NCI-H1105 (cell line): ENCODE measurements around the gene GPR55.
"Not testable (repeated sequence)": the region's sequence is repeated elsewhere in the genome, so short reads cannot be mapped to it uniquely, and the experiment has no call there.

Source experiments
- DNase-seq: peaks from one replicate; lab custom pipeline; 2025; lab: John Stamatoyannopoulos, UW

Gene GPR55

DNA sequence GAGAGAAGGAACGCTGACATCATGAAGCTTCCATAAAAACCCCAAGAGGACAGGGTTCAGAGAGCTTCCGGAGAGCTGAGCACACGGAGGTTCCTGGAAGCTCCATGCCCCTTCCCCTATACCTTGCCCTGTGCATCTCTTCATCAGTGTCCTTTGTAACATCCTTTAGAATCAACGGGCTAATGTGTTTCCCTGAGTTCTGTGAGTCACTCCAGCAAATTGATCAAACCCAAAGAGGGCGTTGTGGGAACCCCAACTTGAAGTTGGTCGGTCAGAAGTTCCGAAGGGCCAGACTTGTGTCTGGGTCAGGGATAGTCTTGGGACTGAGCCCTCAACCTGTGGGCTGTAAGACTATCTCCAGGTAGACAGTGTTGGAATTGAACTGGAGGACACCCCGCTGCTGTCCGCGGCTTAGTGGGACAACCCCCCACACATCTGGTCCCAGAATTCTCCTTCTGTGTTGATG lies 25.9 kb upstream of the GPR55 start:
- DNase-seq = no peak

DNA sequence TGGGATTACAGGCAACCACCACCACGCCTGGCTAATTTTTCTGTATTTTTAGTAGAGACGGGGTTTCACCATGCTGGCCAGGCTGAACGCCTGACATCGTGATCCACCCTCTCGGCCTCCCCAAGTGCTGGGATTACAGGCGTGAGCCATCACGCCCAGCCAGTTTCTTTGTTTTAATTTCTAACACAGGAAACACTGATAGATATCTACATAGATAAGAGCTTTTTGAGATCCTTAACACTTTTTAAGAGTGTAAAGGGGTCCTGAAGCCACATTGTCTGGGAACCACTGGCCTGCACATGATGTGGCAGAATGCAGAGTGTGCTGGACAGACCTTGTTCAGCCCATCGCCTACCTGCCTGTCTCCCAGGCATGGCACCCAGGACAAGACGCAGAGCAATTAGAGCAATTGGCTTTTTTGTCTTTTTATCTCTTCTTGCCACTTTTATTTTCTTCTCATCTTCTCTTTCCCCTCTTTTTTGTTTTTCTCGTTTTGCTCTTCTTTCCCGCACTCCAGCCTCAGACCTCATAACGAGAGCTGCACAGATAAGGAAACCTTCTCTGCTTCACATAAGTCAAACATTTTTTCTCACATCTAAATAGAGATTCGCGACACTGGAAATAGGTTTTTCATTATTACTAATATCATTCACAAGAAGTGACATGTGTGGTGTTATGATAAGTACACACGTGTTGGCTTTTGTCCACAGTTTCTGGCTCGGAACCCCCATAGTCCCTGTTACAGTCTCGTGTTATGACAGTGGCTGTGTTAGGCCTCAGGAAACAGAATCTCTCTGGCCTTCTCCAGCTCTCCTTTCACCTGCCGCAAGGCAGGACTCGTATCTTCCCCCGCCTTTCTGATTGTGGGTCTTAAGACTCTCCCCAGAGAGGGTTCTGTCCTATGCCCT lies 25.2 kb upstream of the GPR55 start:
- DNase-seq = no peak

DNA sequence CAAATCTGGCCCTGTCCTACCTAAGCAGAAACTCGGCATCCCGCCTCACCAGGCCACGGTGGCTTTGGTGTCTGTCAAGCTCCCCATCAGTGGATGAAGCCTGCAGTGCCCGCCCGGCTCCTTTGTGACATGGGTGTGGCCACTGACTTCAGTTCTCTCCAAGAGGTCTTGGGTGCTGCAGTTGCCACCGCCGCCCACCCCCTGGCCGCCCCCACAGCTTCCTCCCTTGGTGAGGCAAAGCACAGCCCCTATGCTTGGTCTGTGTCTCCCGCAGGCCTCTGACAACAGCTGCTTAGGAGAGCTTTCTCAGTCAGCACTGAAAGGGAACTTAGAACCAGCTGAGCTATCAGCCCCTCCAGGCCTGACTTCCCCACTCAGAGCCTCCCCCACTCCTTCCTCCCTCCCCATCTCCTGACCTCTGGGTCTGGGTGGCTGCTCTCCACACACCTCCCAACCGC lies 22.9 kb upstream of the GPR55 start:
- DNase-seq = no peak

DNA sequence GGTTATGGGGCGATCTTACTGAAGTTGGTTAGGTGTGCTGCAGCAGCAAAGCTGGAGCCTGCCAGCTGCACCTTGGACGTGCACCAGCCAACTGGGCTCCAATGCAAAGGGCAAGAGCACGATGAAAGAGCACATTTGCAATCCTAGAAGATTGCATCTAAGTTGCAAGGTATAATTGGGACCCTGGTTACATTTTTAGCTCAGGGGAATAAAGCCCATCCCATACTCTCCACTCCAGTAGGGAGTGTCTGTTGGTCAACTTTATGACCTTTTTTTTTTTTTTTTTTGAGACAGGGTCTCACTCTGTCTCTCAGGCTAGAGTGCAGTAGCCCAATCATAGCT lies 22.2 kb upstream of the GPR55 start:
- DNase-seq = no peak

GRCh38 chr2:230946429-230947234 lies 21.6 kb upstream of the GPR55 start:
- DNase-seq = no peak

GRCh38 chr2:230944757-230945372 lies 19.8 kb upstream of the GPR55 start:
- no peak for DNase-seq

DNA sequence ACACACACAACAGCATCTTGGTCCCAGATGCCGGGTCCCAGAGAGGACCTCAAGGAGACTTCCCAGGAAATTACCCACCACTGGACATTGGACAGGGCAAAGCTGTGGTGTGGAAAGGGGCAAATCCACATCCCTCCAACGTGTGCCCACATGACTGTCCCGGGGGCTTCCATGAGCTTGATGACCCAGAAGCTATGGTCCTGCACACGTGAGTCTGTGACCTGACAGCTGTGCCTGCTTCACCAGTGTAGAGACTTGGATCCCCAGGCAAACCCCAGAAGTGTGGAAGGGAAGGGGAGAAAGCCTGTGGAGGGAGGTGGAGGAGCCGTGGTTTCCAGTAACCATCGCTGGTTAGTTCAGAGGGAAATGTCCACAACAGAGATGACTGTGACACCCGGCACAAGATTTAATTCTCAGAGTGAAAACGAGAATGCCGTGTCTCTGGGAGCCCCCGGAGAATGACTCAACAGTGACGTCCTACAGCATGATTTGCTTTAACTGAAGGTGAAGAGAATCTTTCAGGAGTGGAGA lies 19.1 kb upstream of the GPR55 start:
- DNase-seq = no peak

DNA sequence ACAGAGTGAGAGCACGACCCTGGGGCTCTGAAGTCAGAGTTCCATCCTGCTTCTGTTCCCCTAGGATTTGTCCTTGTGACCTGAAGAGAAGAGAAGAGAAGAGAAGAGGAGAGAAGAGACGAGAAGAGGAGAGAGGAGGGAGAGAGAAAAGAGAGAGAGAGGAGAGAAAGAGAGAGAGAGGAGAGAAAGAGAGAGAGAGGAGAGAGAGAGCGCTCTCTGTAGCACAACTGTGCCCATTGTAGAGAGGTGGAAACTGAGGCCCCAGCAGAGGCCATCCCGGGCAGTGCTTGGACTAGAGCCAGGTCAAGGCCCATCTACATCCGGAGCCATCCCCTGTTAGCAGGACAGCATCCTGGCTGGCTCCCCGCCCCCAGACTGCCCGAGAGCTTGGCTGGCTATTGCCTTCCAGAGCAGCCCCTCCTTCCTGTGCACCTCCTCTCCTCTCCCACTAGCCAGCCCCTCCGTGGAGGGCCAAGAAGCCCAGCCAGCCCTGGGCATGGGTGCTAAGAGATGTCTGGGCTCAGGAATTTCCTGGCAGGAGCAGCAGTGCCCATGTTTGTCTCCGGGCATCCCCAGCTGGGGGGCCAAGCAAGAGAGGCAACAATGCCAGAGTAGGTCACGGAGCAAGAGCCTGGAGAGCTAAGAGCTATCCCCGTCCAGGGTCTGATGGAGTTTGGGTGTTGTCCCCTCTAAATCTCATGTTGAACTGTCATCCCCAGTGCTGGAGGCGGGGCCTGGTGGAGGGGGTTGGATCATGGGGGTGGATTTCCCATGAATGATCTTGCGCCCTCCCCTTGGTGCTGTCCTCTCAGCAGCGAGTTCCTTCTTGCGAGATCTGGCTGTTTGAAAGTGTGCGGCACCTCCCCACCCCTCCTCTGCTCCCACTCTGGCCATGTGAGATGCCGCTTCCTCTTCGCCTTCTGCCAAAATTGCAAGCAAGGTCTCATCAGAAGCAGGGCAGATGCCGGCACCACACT lies 18.2 kb upstream of the GPR55 start:
- no peak for DNase-seq

GRCh38 chr2:230942371-230942770 lies 17.3 kb upstream of the GPR55 start:
- no peak for DNase-seq

DNA sequence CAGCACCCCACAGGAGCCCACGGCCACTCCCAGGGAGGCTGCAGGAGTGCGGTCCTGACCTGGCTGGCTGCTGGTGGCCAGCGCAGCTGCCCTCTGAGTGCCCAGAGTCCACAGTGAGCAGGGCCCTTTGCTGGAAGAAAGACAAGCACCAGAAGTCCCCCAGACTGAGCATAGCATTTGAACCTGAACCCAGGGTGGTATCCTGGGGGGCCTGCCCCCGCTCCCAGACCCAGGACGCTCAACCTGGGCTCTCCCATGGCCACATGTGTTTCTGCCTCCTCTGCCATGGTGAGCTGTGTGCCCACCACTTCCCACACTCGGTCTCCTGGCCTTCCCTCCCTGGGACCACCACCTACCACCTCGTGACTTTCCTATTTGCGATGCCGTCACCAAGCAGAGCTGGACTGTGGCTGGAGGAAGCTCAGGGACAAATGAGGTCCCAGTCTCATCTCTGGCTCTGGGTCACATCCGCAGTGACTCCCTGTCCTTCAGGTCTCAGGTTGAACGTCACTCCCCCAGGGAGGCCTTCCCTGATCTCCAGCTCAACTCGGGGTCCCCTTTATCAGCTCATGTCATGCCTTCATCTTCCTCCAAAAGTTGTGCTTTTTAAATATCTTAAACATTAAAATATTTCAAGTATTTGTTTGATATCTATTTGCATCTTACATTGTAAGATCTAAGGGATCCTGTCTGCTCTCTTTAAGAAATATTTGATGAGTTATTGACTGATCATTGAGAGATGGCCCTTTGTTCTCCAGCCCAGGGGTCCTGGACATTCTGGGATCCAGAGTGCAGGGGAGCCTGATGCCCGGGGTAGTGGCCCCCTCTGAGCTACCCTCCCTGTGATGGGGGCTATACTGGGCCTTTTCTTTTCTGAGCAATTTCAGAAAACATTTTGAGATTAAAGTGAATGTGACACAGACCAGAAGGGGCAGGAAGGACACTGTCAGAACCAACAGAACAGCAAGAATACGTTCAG lies 16.4 kb upstream of the GPR55 start:
- DNase-seq = no peak

DNA sequence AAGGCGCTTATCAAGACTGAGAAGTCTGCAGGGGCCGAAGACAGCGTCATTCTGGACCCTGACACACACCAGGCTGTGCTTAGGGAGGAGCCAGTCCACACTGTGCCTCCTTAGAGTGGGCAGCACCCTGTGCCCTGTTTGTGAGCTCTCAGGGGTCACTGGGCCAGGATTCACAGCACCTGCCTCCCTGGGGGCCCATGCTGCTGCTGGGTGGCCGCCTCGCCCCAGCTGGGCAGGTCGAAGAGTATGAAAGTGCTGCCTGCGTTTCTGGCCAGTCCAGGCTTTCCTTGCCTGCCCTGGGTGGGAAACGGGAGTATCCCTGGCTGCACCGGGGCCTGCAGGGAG lies 15.4 kb upstream of the GPR55 start:
- DNase-seq = no peak

- no peak for DNase-seq
These were observed 14.8 kb upstream of the GPR55 start for GRCh38 chr2:230939691-230940470.

- no peak for DNase-seq
These were observed 14.1 kb upstream of the GPR55 start for GRCh38 chr2:230939066-230939591.

- no peak for DNase-seq
These were observed 13.5 kb upstream of the GPR55 start for GRCh38 chr2:230938516-230939065.

DNA sequence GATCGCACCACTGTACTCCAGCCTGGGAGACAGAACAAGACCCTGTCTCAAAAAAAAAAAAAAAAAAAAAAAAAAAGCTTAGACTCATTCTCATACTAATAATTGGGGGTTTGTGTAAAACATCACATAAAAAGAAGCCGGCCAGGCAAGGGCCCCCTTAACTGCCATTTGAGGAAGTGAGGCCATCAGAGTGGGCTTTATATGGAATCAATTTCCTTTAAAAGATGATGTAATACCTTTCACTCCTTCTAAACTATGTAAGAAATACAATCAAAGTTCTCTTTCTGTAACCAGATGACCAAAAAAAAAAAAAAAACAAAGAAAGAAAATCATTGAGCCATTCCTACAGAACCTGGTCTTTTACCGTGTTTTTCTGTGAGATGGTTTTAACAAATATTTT lies 13.1 kb upstream of the GPR55 start:
- DNase-seq = no peak

- DNase-seq = no peak
These were observed 12.3 kb upstream of the GPR55 start for GRCh38 chr2:230937362-230937761.

DNA sequence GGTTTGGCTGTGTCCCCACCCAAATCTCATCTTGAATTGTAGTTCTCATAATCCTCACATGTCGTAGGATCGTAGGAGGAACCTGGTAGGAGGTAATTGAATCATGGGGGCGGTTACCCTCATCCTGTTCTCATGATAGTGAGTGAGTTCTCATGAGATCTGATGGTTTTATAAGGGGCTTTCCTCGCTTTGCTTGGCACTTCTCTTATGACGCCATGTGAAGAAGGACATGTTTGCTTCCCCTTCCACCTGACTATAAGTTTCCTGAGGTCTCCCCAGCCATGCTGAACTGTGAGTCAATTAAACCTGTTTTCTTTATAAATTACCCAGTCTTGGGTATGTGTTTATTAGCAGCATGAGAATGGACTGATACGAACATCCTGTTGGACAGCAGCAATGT lies 11.2 kb upstream of the GPR55 start:
- DNase-seq = not testable (repeated sequence)

DNA sequence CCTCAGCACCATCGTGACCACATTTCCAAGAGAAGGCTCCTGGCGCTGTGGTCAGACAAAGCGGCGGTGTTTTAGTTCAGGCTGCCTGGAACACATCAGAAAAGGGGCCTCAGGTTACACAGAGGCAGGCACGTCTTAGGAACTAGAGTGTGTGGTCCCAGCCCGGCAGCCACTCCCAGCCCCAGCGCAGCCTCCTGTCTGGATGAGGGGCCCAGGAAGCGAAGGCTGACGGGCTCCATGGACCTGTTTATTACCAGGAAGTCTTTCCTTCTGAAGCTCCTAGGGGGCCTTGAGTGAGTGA lies 10.0 kb upstream of the GPR55 start:
- no peak for DNase-seq
